ENCODE results near the gene KCTD14. TPM values are rescaled to one million over a fixed set of nuclear protein-coding genes. Genes with fewer than 3 reads are reported as not detected.
A peak's percentile ranks its signal among the peaks of the same experiment; 100 is the strongest.

The KCTD14 gene
- total and polyA plus RNA-seq, 9 donors: 0.24 to 5.2 (median 1.5) TPM

DNA sequence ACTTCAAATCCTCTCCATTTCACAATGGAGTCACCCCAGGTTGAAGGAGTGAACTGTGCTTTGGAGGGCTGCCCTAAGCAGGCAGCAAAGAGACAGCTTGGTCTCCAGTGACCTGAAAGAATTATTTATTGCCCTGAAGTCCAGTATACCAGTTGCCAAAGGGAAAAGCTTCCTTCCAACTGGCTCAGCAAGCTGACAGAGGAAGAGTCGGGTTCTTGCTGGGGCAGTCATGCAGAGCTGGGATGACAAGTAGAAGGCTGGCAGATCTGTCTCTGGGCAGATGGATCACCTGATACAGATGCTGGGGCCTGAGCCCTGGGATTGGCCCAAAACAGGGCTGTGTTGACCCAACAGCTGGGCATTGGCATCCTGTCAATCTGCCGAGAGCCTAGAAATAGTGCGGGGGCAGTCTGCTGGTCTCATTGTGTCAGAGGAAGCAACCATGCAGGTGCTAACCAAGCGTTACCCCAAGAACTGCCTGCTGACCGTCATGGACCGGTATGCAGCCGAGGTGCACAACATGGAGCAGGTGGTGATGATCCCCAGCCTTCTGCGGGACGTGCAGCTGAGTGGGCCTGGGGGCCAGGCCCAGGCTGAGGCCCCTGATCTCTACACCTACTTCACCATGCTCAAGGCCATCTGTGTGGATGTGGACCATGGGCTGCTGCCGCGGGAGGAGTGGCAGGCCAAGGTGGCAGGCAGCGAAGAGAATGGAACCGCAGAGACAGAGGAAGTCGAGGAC is 40.5 kb upstream of the KCTD14 start, which contains the start of gene THRSP:
Gene THRSP (plus strand): TSS at position 422 of the 742 bp plus-strand sequence. CDS start 21 bp downstream, at position 443.
- TF ChIP-seq POLR2A (IDR thresholded peaks at IDR 0.05): no peak
- TF ChIP-seq, protein P1, sequence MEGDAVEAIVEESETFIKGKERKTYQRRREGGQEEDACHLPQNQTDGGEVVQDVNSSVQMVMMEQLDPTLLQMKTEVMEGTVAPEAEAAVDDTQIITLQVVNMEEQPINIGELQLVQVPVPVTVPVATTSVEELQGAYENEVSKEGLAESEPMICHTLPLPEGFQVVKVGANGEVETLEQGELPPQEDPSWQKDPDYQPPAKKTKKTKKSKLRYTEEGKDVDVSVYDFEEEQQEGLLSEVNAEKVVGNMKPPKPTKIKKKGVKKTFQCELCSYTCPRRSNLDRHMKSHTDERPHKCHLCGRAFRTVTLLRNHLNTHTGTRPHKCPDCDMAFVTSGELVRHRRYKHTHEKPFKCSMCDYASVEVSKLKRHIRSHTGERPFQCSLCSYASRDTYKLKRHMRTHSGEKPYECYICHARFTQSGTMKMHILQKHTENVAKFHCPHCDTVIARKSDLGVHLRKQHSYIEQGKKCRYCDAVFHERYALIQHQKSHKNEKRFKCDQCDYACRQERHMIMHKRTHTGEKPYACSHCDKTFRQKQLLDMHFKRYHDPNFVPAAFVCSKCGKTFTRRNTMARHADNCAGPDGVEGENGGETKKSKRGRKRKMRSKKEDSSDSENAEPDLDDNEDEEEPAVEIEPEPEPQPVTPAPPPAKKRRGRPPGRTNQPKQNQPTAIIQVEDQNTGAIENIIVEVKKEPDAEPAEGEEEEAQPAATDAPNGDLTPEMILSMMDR (IDR thresholded peaks at IDR 0.05): no peak
- Histone ChIP-seq H3K4me3 (no peak within 1 kb of the TSS), H3K4me1 (ENCODE audit: insufficient read depth) (peaks cover 1% of the 10 kb centered on the region), H3K36me3 (no peaks in the 10 kb centered on the region), H3K9me3 (no peaks in the 10 kb centered on the region), H3K27me3 (no peaks in the 10 kb centered on the region), H3K27ac (no peak within 1 kb of the TSS)
- DNase-seq: no peak
- intact Hi-C loops (cut with DNase I): no loop called here
- WGBS, 3 donors: 89 to 93% (median 91%) methylated on average over 14 of the region's 14 CpGs

DNA sequence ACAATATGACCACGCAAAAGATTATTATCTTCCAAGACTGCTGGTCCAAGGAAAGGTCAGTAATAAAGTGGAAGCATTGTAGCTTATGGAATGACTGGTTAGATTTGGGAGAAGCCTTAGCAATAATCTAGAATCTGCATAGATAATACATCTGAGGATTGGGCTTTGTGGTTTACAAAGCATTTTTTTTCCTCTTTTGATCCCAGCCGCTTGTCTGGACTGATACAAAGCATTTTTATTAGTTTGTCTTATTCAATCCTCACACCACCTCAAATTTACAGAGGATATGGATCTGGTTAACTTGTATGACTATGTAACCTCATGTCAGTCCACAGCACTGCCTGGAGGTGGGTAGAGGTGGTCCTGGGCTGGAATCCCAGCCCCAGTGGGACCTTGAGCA is 39.6 kb upstream of the KCTD14 start:
- WGBS, 3 donors: 75 to 88% (median 79%) methylated on average over 2 of the region's 2 CpGs
- DNase-seq: no peak
- Histone ChIP-seq H3K27ac (no peak overlapping the region), H3K4me1 (ENCODE audit: insufficient read depth) (peaks cover 1% of the 10 kb centered on the region), H3K27me3 (no peaks in the 10 kb centered on the region), H3K36me3 (no peaks in the 10 kb centered on the region), H3K4me3 (no peak overlapping the region), H3K9me3 (no peaks in the 10 kb centered on the region)
- no peak for TF ChIP-seq EP300 (IDR thresholded peaks at IDR 0.05)
- TF ChIP-seq, protein P1 (IDR thresholded peaks at IDR 0.05): no peak
- no peak for TF ChIP-seq POLR2A (IDR thresholded peaks at IDR 0.05)
- intact Hi-C loops (cut with DNase I): no loop called here

DNA sequence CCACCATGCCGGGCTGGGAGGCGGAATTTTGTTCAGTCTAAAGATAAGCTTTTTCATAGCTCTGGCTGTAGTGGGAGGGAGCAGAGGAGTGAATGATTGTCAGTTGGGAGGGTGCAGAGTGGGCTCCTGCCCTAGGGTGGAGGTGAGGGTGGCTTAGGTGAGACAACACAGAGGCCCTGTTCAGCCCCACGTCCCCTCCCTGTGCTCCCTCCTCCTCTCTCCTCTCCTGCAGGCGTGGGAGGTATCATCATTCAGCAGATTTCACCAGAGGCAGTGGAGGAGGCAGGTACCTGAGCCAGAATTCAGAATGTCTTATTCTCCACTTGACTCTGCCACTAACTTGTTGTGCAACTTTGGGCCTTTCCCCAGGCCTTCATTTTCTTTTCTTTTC is 38.8 kb upstream of the KCTD14 start:
- TF ChIP-seq POLR2A (IDR thresholded peaks at IDR 0.05) (no peak), EP300 (IDR thresholded peaks at IDR 0.05) (no peak)
- TF ChIP-seq, protein P1 (IDR thresholded peaks at IDR 0.05): no peak
- Histone ChIP-seq H3K4me1 (ENCODE audit: insufficient read depth) (peaks cover 1% of the 10 kb centered on the region), H3K27ac (no peak overlapping the region), H3K27me3 (no peaks in the 10 kb centered on the region), H3K9me3 (no peaks in the 10 kb centered on the region), H3K36me3 (no peaks in the 10 kb centered on the region), H3K4me3 (no peak overlapping the region)
- DNase-seq: peak in 1 of 5 donors; percentile 42
- intact Hi-C loops (cut with DNase I): no loop called here
- WGBS, 3 donors: 31 to 46% (median 36%) methylated on average over 4 of the region's 4 CpGs

DNA sequence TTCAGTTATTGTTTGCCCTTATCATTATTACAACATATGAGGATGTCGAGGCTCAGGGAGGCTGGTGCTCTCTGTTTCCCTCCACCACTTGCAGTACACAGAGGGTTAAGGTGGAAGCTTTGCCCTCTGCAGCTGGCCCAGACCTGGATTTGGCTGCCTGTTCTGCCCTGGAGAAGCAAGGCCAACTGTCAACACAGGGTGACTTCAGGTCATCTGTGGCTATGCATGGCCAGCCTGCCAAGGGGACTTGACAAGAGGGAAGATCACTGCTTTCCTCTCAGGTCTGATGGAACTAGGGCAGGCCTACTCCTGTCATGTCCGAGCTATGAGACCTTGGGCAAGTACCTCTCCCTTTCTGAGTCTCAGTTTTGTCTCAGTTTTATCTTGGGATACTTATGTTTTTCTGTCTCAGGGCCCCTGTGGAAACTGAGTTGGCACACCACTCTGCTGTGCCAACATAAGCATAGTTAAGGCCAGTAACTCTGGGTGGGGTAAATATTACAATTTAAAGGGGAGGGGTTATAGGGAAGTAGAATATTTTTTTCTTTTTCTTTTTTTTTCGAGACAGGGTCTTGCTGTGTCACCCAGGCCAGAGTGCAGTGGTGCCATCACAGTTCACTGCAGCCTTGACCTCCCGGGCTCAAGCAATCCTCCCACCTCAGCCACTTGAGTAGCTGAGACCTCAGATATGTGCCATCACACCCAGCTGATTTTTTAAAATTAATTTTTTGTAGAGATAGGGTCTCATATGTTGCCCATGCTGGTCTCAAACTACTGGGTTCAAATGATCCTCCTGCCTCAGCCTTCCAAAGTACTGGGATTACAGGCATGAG is 38.2 kb upstream of the KCTD14 start:
- H3K27me3 ChIP-seq: no peaks in the 10 kb centered on the region
- no peak overlapping the region for H3K27ac ChIP-seq
- no peak overlapping the region for H3K4me3 ChIP-seq
- TF ChIP-seq POLR2A (IDR thresholded peaks at IDR 0.05): no peak
- no peak for TF ChIP-seq EP300 (IDR thresholded peaks at IDR 0.05)
- TF ChIP-seq, protein P1 (IDR thresholded peaks at IDR 0.05): no peak
- H3K4me1 ChIP-seq (ENCODE audit: insufficient read depth): peaks cover 1% of the 10 kb centered on the region
- DNase-seq: no peak
- 42 to 59% (median 46%) methylated on average over 4 of the region's 4 CpGs for WGBS, 3 donors
- H3K36me3 ChIP-seq: no peaks in the 10 kb centered on the region
- H3K9me3 ChIP-seq: no peaks in the 10 kb centered on the region
- intact Hi-C loops (cut with DNase I): no loop called here

All from ovary (tissue), 9 donors.